NCI-H1436 (cell line): Measurements from ENCODE around the gene SULT1C3.

Source experiments
- DNase-seq: peaks from one replicate; lab custom pipeline; 2025; lab: John Stamatoyannopoulos, UW

The SULT1C3 gene

GRCh38 chr2:108304975-108305374 is 65.2 kb downstream of the SULT1C3 start:
- DNase-seq, result no peak

- no peak for DNase-seq
Observed at GRCh38 chr2:108305901-108306300, 66.1 kb downstream of the SULT1C3 start.

- DNase-seq, result no peak
Observed at GRCh38 chr2:108309903-108310302, 70.1 kb downstream of the SULT1C3 start.
